K562 (cell line): ENCODE measurements around the gene NFIB. TPM values are rescaled to one million over a fixed set of nuclear protein-coding genes. Genes with fewer than 3 reads are reported as not detected.

Source experiments
- ATAC-seq: fragments of 200-7000 bp; cut with Tn5 transposase; 3 replicates; pipeline ENCODE4 v1.9.1; 2020; ENCODE audit warnings: moderate library complexity
- BruUV-seq: library from RNA; stranded (reverse); fragments of 400-500 nt; replicated peaks from 2 replicates; lab custom pipeline; 2021; lab: Mats Ljungman, UMichigan
- CTCF ChIA-PET: fragments of 300-600 bp; formaldehyde crosslinking; extraction: SDS; loops from one replicate; lab custom pipeline; 2021; ENCODE audit warnings: low intra/inter-chr PET ratio; lab: Yijun Ruan, JAX
- POLR2A ChIA-PET: fragments of 300-600, 350-650 bp; sonication (Branson Sonifier 250); formaldehyde crosslinking; extraction: SDS; loops from one replicate; lab custom pipeline; 2021; ENCODE audit warnings: antibody characterized with exemption, inconsistent platforms; lab: Yijun Ruan, JAX
- DNase-seq, 4 experiments: peaks; one replicate each; pipeline versions ENCODE4 v3.0.0 to v3.0.0-alpha.2; 2011 to 2018; ENCODE audit warnings: low spot score in 3 of 4, mixed read lengths in 3 of 4; ENCODE audit errors: extremely low read depth in 1 of 4
- FAIRE-seq: peaks from 2 replicates; lab custom pipeline; 2011; peaks lifted over from hg19 to GRCh38; lab: Jason Lieb, UNC
- H2AFZ ChIP-seq: 2 replicates; pipeline ENCODE4 v1.6.0; 2011; ENCODE audit warnings: low read depth, low read length, control low read depth, inconsistent platforms
- H3K27ac ChIP-seq: fragments of 200-600 bp; 3 replicates; pipeline ENCODE4 v1.8.0; 2011; ENCODE audit warnings: low read depth, mild to moderate bottlenecking, control low read depth, inconsistent platforms, low read length, moderate library complexity, mixed read lengths; ENCODE audit errors: extremely low read depth
- H3K27me3 ChIP-seq, 2 experiments: fragments of 300-600 bp in 1 of 2; 2 replicates in 1 of 2; 3 replicates in 1 of 2; pipeline versions ENCODE4 v1.6.0 to v1.8.0; 2011; ENCODE audit warnings: inconsistent platforms in 2 of 2, low read length in 2 of 2, mild to moderate bottlenecking in 1 of 2, mixed read lengths in 1 of 2, moderate library complexity in 1 of 2; ENCODE audit not compliant: control insufficient read depth in 2 of 2, insufficient read depth in 2 of 2
- H3K36me3 ChIP-seq: fragments of 300-600 bp; 3 replicates; pipeline ENCODE4 v1.8.0; 2011; ENCODE audit warnings: mild to moderate bottlenecking, low read length, inconsistent platforms; ENCODE audit not compliant: control insufficient read depth, insufficient read depth
- H3K4me1 ChIP-seq, 2 experiments: fragments of 200-600 bp in 1 of 2; replicated peaks in 1 of 2; 2 replicates in 1 of 2; 3 replicates in 1 of 2; pipeline versions ENCODE4 v1.5.1 to v1.8.0; 2011; ENCODE audit warnings: inconsistent platforms in 2 of 2, low read length in 2 of 2, mild to moderate bottlenecking in 1 of 2, mixed read lengths in 1 of 2, moderate library complexity in 1 of 2; ENCODE audit not compliant: control insufficient read depth in 2 of 2, insufficient read depth in 2 of 2
- H3K4me2 ChIP-seq: 2 replicates; pipeline ENCODE4 v1.6.1; 2011; ENCODE audit warnings: low read length, control low read depth, inconsistent platforms, mixed read lengths; ENCODE audit not compliant: insufficient read depth
- H3K4me3 ChIP-seq: fragments of 200-600 bp; sonication (generic), shearing (Covaris generic); 2 replicates; pipeline ENCODE4 v1.5.1; 2016; ENCODE audit warnings: control low read depth, inconsistent platforms
- H3K79me2 ChIP-seq: fragments of 200-600 bp; 3 replicates; pipeline ENCODE4 v1.8.0; 2011; ENCODE audit warnings: low read length, inconsistent platforms; ENCODE audit not compliant: control insufficient read depth, insufficient read depth
- H3K9ac ChIP-seq, 2 experiments: 2 replicates each; pipeline versions ENCODE4 v1.6.0 to v1.6.1; 2011; ENCODE audit warnings: low read depth in 2 of 2, low read length in 2 of 2, control low read depth in 1 of 2, inconsistent platforms in 1 of 2, mild to moderate bottlenecking in 1 of 2, mixed read lengths in 1 of 2; ENCODE audit not compliant: insufficient read depth in 1 of 2
- H3K9me1 ChIP-seq: one replicate; pipeline ENCODE4 v1.6.0; 2011; ENCODE audit warnings: inconsistent platforms, mild to moderate bottlenecking, low read length, moderate library complexity; ENCODE audit not compliant: control insufficient read depth, insufficient read depth
- H3K9me3 ChIP-seq: replicated peaks from 2 replicates; pipeline ENCODE4 v1.5.1; 2011; ENCODE audit warnings: low read depth, low read length, inconsistent platforms; ENCODE audit not compliant: control insufficient read depth, insufficient read depth
- H4K20me1 ChIP-seq: replicated peaks from 2 replicates; pipeline ENCODE4 v1.6.1; 2011; ENCODE audit warnings: low read length, inconsistent platforms, mixed read lengths; ENCODE audit not compliant: control insufficient read depth, insufficient read depth
- CHD2 ChIP-seq: IDR thresholded peaks from 2 replicates; pipeline ENCODE4 v1.6.1; 2011; ENCODE audit warnings: low read depth, low read length
- CSDE1 ChIP-seq, 2 experiments: fragments of 450-650 bp; IDR thresholded peaks; 2 replicates each; pipeline ENCODE4 v1.6.1; 2016; ENCODE audit warnings: mild to moderate bottlenecking in 1 of 2
- CTBP1 ChIP-seq: fragments of 450-650 bp; IDR thresholded peaks from 2 replicates; pipeline ENCODE4 v1.6.1; 2016; ENCODE audit warnings: borderline replicate concordance
- HMG20A ChIP-seq: fragments of 450-650 bp; formaldehyde crosslinking; conservative IDR thresholded peaks from 2 replicates; pipeline ENCODE4 v1.4.0; 2020; ENCODE audit warnings: mild to moderate bottlenecking, mixed read lengths
- MCM2 ChIP-seq: fragments of 450-650 bp; IDR thresholded peaks from 2 replicates; pipeline ENCODE4 v1.6.1; 2017; ENCODE audit warnings: low read depth, mild to moderate bottlenecking
- OTX1 ChIP-seq: fragments of 450-650 bp; formaldehyde crosslinking; IDR thresholded peaks from 2 replicates; pipeline ENCODE4 v1.4.0; 2022; ENCODE audit warnings: mild to moderate bottlenecking
- PHB2 ChIP-seq: fragments of 450-650 bp; IDR thresholded peaks from 2 replicates; pipeline ENCODE4 v1.6.1; 2017; ENCODE audit warnings: low read depth
- SP2 ChIP-seq: IDR thresholded peaks from 2 replicates; pipeline ENCODE4 v1.6.1; 2011; ENCODE audit warnings: mild to moderate bottlenecking, low read depth, low read length, moderate library complexity; ENCODE audit not compliant: poor library complexity, severe bottlenecking; ENCODE audit errors: extremely low read depth
- THRAP3 ChIP-seq: fragments of 450-650 bp; IDR thresholded peaks from 2 replicates; pipeline ENCODE4 v1.6.1; 2016; ENCODE audit warnings: mild to moderate bottlenecking, inconsistent platforms, borderline replicate concordance
- XRCC5 ChIP-seq: fragments of 200-400 bp; formaldehyde crosslinking; IDR thresholded peaks from 2 replicates; pipeline ENCODE4 v1.6.1; 2017; ENCODE audit warnings: low read depth, mild to moderate bottlenecking, low read length
- ZNF668 ChIP-seq: fragments of 250-450 bp; sonication (Bioruptor Pico); IDR thresholded peaks from 2 replicates; pipeline ENCODE4 v1.8.0; 2022; ENCODE audit warnings: mild to moderate bottlenecking, inconsistent platforms
- WGBS: fragments of 100-300 bp; shearing (Covaris generic); methylation state at CpG from one replicate; pipeline ENCODE4 v1.1.6; 2016; ENCODE audit warnings: low coverage, mixed read lengths; ENCODE audit not compliant: insufficient coverage; ENCODE audit errors: missing lambda C conversion rate; 5-methylcytosine and 5-hydroxymethylcytosine counted together
- in situ Hi-C: fragments of 300-500 bp; cut with MboI; formaldehyde crosslinking; loops from 4 replicates; pipeline ENCODE4 v1.15.0; 2018; ENCODE audit warnings: inconsistent platforms, mixed read lengths
- intact Hi-C: fragments of 100-400 bp; cut with micrococcal nuclease; formaldehyde crosslinking; loops from 2 replicates; pipeline ENCODE4 v1.14.2; 2022
- polyA plus RNA-seq, 8 experiments: library from polyadenylated mRNA; depleted of rRNA in 4 of 8; stranded (reverse) in 5 of 8; unstranded in 3 of 8; fragments of >200 nt; fragmentation: Nextera tagmentation in 2 of 8; fragmentation: Illumina TruSeq in 1 of 8; extraction: Ambion mirVana in 2 of 8; extraction: Trizol in 1 of 8; gene quantifications; 2 replicates each; pipeline versions ENCODE4 v1.2.1 to v1.2.3, GENCODE V29; 2011 to 2014; ENCODE audit warnings: inconsistent platforms in 1 of 8, missing spikeins in 1 of 8
- total RNA-seq, 7 experiments: library from RNA; depleted of rRNA in 6 of 7; stranded (reverse); fragments of >200 nt in 6 of 7; fragmentation: Illumina TruSeq in 2 of 7; extraction: Trizol in 2 of 7; gene quantifications; 2 replicates each; pipeline versions ENCODE4 v1.2.1 to v1.2.3, GENCODE V29; 2011 to 2021; ENCODE audit warnings: low replicate concordance in 1 of 7
- TF ChIP-seq, protein P1 (sequence below), 2 experiments: fragments of 450-650 bp; conservative IDR thresholded peaks; 2 replicates each; pipeline ENCODE4 v1.6.1; 2017; ENCODE audit warnings: mild to moderate bottlenecking in 2 of 2, moderate library complexity in 2 of 2

NFIB gene
- total and polyA plus RNA-seq, 9 of the 15 experiments (the other 6 are each of a cell fraction or from before 2014, with no cell fraction given) = 1.2 to 3.3 (median 1.9) TPM

- Histone ChIP-seq H3K4me1 (no peaks in the 10 kb centered on the region), H3K9me3 (no peaks in the 10 kb centered on the region), H2AFZ (no peak overlapping the region), H3K9me1 (no peaks in the 10 kb centered on the region), H3K36me3 (no peaks in the 10 kb centered on the region), H3K27me3 (no peaks in the 10 kb centered on the region), H4K20me1 (no peaks in the 10 kb centered on the region), H3K4me3 (no peak overlapping the region), H3K79me2 (no peaks in the 10 kb centered on the region), H3K9ac (no peak overlapping the region), H3K4me2 (no peak overlapping the region)
- FAIRE-seq (no peak), ATAC-seq (no peak), DNase-seq (peak in 1 of 4 experiments; percentile 6)
- WGBS = 0% methylated on average over 1 of the region's 1 CpG
- no TSS peak for BruUV-seq
- intact Hi-C loops = no loop called here
- in situ Hi-C loops = no loop called here
- ChIA-PET CTCF (no interaction called here), POLR2A (no interaction called here)
- TF ChIP-seq XRCC5 (no peak), THRAP3 (no peak), HMG20A (CRISPR knock-in tag) (no peak), MCM2 (no peak), PHB2 (no peak), SP2 (no peak), OTX1 (CRISPR knock-in tag) (no peak), CSDE1 (IDR thresholded peaks at IDR 0.05) (no peak), ZNF668 (CRISPR knock-in tag) (no peak), CHD2 (no peak), CTBP1 (no peak)
- TF ChIP-seq, protein P1, sequence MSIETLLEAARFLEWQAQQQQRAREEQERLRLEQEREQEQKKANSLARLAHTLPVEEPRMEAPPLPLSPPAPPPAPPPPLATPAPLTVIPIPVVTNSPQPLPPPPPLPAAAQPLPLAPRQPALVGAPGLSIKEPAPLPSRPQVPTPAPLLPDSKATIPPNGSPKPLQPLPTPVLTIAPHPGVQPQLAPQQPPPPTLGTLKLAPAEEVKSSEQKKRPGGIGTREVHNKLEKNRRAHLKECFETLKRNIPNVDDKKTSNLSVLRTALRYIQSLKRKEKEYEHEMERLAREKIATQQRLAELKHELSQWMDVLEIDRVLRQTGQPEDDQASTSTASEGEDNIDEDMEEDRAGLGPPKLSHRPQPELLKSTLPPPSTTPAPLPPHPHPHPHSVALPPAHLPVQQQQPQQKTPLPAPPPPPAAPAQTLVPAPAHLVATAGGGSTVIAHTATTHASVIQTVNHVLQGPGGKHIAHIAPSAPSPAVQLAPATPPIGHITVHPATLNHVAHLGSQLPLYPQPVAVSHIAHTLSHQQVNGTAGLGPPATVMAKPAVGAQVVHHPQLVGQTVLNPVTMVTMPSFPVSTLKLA (conservative IDR thresholded peaks at IDR 0.05) = no peak
- TF ChIP-seq, all 486 proteins: peak for 0
- no peak overlapping the region for H3K27ac ChIP-seq
Measured at GRCh38 chr9:14158916-14159315, 155.0 kb downstream of the NFIB start.
